K562 (cell line): ENCODE measurements around the gene TMIGD3. TPM values are rescaled to one million over a fixed set of nuclear protein-coding genes. Genes with fewer than 3 reads are reported as not detected.
A peak's percentile ranks its signal among the peaks of the same experiment; 100 is the strongest.

Source experiments
- ATF1 ChIP-seq, 2 experiments: fragments of 450-650 bp in 1 of 2; IDR thresholded peaks; 2 replicates each; pipeline ENCODE4 v1.6.1; 2016; ENCODE audit warnings: missing compliant biosample characterization in 1 of 2, missing genetic modification characterization in 1 of 2
- BACH1 ChIP-seq: fragments of 200-800 bp; sonication (Bioruptor generic); IDR thresholded peaks from 2 replicates; pipeline ENCODE4 v1.6.1; 2016; ENCODE audit warnings: missing genetic modification characterization, missing compliant biosample characterization
- CBX3 ChIP-seq, 2 experiments: IDR thresholded peaks; 1 replicate in 1 of 2; 2 replicates in 1 of 2; pipeline ENCODE4 v1.6.1; 2012; ENCODE audit warnings: inconsistent platforms in 2 of 2, low read length in 2 of 2, borderline replicate concordance in 1 of 2, control low read depth in 1 of 2
- CC2D1A ChIP-seq: fragments of 450-650 bp; IDR thresholded peaks from 2 replicates; pipeline ENCODE4 v1.6.1; 2017; ENCODE audit warnings: mild to moderate bottlenecking
- CUX1 ChIP-seq: fragments of 200-800 bp; sonication (Bioruptor generic); IDR thresholded peaks from 2 replicates; pipeline ENCODE4 v1.6.1; 2016; ENCODE audit warnings: missing genetic modification characterization, missing compliant biosample characterization
- ELF4 ChIP-seq: fragments of 450-650 bp; formaldehyde crosslinking; IDR thresholded peaks from 2 replicates; pipeline ENCODE4 v1.4.0; 2022; ENCODE audit warnings: missing genetic modification characterization
- FIP1L1 ChIP-seq: fragments of 200-400 bp; formaldehyde crosslinking; IDR thresholded peaks from 2 replicates; pipeline ENCODE4 v1.6.1; 2018; ENCODE audit warnings: mild to moderate bottlenecking, low read depth, low read length; ENCODE audit not compliant: poor library complexity, severe bottlenecking
- HEY1 ChIP-seq: fragments of 250-450 bp; sonication (Bioruptor Pico); IDR thresholded peaks from 2 replicates; pipeline ENCODE4 v1.5.0; 2020; ENCODE audit warnings: mild to moderate bottlenecking, moderate library complexity, borderline replicate concordance
- KDM5B ChIP-seq: fragments of 200-600 bp; sonication (generic); IDR thresholded peaks from 2 replicates; pipeline ENCODE4 v1.6.1; 2012; ENCODE audit warnings: low read depth, mild to moderate bottlenecking, moderate library complexity, low read length, control low read depth, inconsistent platforms; ENCODE audit not compliant: insufficient replicate concordance
- MAFG ChIP-seq: fragments of 450-650 bp; conservative IDR thresholded peaks from 2 replicates; pipeline ENCODE4 v1.6.1; 2016; ENCODE audit warnings: missing genetic modification characterization, missing compliant biosample characterization
- POLR3G ChIP-seq: IDR thresholded peaks from 2 replicates; pipeline ENCODE4 v1.6.1; 2011; ENCODE audit not compliant: insufficient read length, insufficient replicate concordance; ENCODE audit errors: extremely low read depth
- SMARCA4 ChIP-seq: fragments of 450-650 bp; IDR thresholded peaks from 2 replicates; pipeline ENCODE4 v1.6.1; 2016
- SMC3 ChIP-seq: conservative IDR thresholded peaks from 2 replicates; pipeline ENCODE4 v1.6.1; 2011; ENCODE audit warnings: low read depth, low read length, improper control_type of control experiment; ENCODE audit not compliant: insufficient read depth
- SNIP1 ChIP-seq: fragments of 450-650 bp; IDR thresholded peaks from 2 replicates; pipeline ENCODE4 v1.7.1; 2017; ENCODE audit warnings: low read depth, mild to moderate bottlenecking
- ZBTB9 ChIP-seq: fragments of 450-650 bp; formaldehyde crosslinking; IDR thresholded peaks from 2 replicates; pipeline ENCODE4 v1.4.0; 2020; ENCODE audit warnings: mild to moderate bottlenecking, moderate library complexity
- ZNF589 ChIP-seq: fragments of 200-800 bp; sonication (Bioruptor generic); IDR thresholded peaks from 2 replicates; pipeline ENCODE4 v1.6.1; 2016; ENCODE audit warnings: low read depth, missing genetic modification characterization, missing compliant biosample characterization
- polyA plus RNA-seq, 8 experiments: library from polyadenylated mRNA; depleted of rRNA in 4 of 8; stranded (reverse) in 5 of 8; unstranded in 3 of 8; fragments of >200 nt; fragmentation: Nextera tagmentation in 2 of 8; fragmentation: Illumina TruSeq in 1 of 8; extraction: Ambion mirVana in 2 of 8; extraction: Trizol in 1 of 8; gene quantifications; 2 replicates each; pipeline versions ENCODE4 v1.2.1 to v1.2.3, GENCODE V29; 2011 to 2014; ENCODE audit warnings: inconsistent platforms in 1 of 8, missing spikeins in 1 of 8
- total RNA-seq, 7 experiments: library from RNA; depleted of rRNA in 6 of 7; stranded (reverse); fragments of >200 nt in 6 of 7; fragmentation: Illumina TruSeq in 2 of 7; extraction: Trizol in 2 of 7; gene quantifications; 2 replicates each; pipeline versions ENCODE4 v1.2.1 to v1.2.3, GENCODE V29; 2011 to 2021; ENCODE audit warnings: low replicate concordance in 1 of 7
- TF ChIP-seq, protein P1 (sequence below): fragments of 450-650 bp; formaldehyde crosslinking; IDR thresholded peaks from 2 replicates; pipeline ENCODE4 v1.4.0; 2020; ENCODE audit warnings: mild to moderate bottlenecking
- TF ChIP-seq, protein P2 (sequence below): sonication (generic); formaldehyde crosslinking; IDR thresholded peaks from 2 replicates; pipeline ENCODE4 v1.8.1; 2023; ENCODE audit warnings: mild to moderate bottlenecking, missing genetic modification reagents

TMIGD3 gene
- total and polyA plus RNA-seq, 9 of the 15 experiments (the other 6 are each of a cell fraction or from before 2014, with no cell fraction given), result 0.11 to 0.13 (median 0.11) TPM; not detected in 6

DNA sequence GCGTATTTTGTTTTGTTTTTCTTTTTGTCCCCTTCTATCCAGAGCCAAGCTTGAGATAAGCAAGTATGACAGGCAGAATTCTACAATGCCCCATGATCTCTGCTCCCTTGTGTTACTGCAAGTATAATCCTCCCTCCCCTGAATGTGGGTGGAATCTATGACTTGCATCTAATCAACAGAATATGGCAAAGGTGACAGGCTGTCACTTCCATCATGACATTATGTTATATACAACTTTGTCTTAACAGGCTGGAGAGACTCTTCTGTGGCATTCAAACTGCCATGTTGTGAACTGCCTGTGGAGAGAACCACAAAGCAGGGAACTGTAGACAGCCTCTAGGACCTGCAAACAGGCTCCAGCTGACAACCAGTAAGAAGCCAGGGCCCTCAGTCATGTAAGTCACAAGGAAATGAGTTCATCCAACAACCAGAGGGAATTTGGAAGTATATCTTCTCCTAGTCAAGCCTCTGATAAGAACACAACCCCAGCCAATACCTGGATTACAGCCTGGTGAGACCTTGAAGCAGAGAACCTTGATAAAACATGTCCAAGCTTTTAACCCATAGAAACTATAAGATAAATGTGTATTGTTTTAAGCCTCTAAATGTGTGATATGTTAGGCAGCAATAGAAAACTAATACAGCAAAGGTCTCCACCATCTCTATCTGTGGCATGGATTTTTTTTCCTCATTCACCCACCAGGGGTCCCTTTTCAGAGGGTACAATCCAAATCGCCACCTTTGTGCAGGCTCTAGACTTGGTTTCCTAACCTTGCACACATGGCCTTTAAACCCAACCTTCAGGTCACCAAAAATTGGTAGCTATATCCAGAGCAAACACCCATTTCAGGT is 35.3 kb downstream of the TMIGD3 start (continued):
- TF ChIP-seq BACH1 (tag), result peak; percentile 61; the same call in 1 of the 2 replicates
- no peak for TF ChIP-seq ATF1 (CRISPR knock-in tag; IDR thresholded peaks at IDR 0.05)
- peak; percentile 24; the same call in 1 of the 2 replicates for TF ChIP-seq ATF1 (tag; IDR thresholded peaks at IDR 0.05)
- no peak for TF ChIP-seq SMC3
- TF ChIP-seq CBX3 (IDR thresholded peaks at IDR 0.05; ENCODE audit: borderline replicate concordance in 1 of 2, low read length in 2 of 2), result no peak
- no peak for TF ChIP-seq SNIP1
- TF ChIP-seq, protein P1, sequence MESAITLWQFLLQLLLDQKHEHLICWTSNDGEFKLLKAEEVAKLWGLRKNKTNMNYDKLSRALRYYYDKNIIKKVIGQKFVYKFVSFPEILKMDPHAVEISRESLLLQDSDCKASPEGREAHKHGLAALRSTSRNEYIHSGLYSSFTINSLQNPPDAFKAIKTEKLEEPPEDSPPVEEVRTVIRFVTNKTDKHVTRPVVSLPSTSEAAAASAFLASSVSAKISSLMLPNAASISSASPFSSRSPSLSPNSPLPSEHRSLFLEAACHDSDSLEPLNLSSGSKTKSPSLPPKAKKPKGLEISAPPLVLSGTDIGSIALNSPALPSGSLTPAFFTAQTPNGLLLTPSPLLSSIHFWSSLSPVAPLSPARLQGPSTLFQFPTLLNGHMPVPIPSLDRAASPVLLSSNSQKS, result no peak
- TF ChIP-seq SMARCA4, result peak; percentile 56
- peak; percentile 87 for TF ChIP-seq MAFG (tag)
- no peak for TF ChIP-seq FIP1L1
- no peak for TF ChIP-seq CC2D1A
- no peak for TF ChIP-seq POLR3G
- no peak for TF ChIP-seq CUX1 (CRISPR knock-in tag)
- TF ChIP-seq, protein P2, sequence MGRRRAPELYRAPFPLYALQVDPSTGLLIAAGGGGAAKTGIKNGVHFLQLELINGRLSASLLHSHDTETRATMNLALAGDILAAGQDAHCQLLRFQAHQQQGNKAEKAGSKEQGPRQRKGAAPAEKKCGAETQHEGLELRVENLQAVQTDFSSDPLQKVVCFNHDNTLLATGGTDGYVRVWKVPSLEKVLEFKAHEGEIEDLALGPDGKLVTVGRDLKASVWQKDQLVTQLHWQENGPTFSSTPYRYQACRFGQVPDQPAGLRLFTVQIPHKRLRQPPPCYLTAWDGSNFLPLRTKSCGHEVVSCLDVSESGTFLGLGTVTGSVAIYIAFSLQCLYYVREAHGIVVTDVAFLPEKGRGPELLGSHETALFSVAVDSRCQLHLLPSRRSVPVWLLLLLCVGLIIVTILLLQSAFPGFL (CRISPR knock-in tag), result no peak
- no peak for TF ChIP-seq KDM5B
- TF ChIP-seq ZBTB9 (CRISPR knock-in tag), result peak; percentile 63; the same call in 1 of the 2 replicates
- no peak for TF ChIP-seq HEY1
- peak; percentile 54; the same call in 1 of the 2 replicates for TF ChIP-seq ELF4 (CRISPR knock-in tag)
- peak; percentile 84 for TF ChIP-seq ZNF589
